GM18505 (cell line): ENCODE results near the gene KLHL22.

ENCODE experiments used
- ATAC-seq: cut with Tn5 transposase; IDR thresholded peaks from one replicate; pipeline ENCODE4 v1.9.1; 2021; ENCODE audit not compliant: unreplicated experiment
- POLR2A ChIP-seq: IDR thresholded peaks from 4 replicates; pipeline ENCODE4 v1.6.1; 2011; ENCODE audit warnings: borderline replicate concordance; ENCODE audit not compliant: insufficient read depth, insufficient read length; ENCODE audit errors: extremely low read depth

The KLHL22 gene

DNA sequence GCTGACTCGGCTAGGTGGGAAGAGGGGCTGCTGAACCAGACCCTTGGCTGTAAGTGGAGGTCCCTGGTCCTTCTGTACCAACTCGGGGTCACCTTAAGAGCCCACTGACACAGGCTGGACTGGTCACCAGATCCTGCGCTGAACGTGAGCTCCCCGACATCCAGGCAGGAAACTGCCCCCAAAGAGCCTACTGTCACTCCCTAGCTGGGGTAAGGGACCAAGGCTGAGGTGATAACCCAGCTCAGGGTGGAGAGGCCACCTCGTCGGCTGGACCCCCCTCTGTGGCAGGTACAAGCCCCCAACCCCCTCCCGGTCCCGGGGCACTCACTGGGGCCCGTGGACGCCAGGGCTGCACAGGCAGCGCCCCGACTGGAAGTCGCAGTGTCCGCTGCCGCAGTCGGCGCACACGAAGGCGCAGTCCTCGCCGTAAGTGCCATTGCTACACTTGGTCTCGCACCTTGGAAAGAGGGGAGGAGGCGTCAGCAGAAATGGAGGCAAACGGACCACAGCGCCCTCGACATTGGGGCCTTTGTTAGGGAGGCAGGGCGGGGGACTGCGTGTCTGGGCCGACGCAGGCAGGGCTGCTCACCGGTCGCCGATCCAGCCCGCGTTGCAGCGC, 65.4 kb downstream of the KLHL22 start:
- no peak for ATAC-seq
- no peak for TF ChIP-seq POLR2A

DNA sequence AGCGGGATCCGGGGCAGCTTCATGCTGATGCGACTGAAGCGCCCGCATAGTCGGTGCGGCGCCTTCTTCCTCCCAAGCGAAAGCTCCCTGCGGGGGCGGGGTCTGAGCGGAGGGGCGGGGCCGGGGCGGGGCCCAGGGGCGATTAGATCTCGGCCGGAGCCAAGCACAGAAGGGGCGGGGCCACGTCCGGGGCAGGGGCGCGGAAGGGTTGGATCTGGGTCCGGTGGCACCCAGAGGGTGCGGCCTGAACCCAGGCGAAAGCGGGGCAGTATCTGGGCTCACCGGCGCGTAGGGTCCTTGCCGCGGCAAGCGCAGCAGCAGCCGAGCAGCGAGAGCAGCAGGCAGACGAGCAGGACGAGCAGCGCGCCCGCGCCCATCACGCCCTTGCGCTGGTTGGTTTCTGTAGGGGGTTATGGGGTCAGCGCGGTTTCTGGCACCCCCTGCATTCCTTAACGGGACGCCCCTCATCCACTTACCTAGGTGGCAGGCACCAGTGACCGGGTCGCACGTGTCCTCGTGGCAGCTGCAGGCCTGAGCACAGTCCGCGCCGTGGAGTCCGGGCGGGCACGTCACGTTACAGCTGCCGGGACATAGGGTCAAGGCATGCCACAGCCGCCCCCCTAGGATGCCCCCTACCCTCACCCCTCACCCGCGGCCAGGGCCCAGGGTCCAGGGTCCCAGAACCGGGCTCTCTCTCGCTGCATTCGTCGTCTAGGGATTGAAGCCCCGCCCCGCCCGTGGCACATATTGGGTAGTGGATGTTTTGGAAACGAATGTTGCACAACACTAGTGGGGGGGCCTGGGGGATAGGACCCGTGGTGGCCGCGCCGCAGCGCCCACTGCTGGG, 66.1 kb downstream of the KLHL22 start:
- ATAC-seq: no peak
- TF ChIP-seq POLR2A: no peak

DNA sequence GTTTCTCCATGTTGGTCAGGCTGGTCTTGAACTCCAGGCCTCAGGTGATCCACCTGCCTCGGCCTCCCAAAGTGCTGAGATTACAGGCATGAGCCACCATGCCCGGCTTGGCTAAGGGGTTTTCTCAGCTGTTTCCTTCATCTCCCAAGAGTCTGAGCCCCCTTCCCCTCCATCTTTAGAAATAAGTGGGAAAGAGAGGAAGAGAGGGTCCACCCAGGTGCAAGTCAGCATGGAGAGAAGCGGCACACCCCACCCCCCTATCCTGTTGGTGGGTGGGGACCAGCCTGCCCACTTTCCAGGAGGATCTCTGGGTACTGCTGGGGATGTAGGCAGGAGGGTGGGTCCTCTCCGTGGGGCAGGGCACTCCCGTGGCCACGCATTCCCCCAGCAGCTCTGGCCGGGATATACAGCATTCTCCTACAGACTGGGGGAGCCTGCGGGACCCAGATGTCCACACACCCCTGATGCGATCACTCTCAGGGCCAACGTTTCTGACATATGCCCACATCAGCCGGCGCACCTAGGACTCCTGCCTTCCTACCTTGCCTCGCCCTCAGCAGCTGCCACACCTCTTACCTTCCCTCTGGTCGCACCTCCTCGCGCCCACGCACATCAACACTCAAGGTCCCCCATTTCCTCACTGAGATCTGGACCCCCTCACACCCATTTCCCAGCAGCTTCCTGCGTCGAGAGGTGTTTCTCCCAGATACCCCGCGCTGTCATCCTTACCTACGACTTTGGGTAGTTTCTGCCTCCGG, 66.9 kb downstream of the KLHL22 start:
- TF ChIP-seq POLR2A: no peak
- ATAC-seq: no peak

DNA sequence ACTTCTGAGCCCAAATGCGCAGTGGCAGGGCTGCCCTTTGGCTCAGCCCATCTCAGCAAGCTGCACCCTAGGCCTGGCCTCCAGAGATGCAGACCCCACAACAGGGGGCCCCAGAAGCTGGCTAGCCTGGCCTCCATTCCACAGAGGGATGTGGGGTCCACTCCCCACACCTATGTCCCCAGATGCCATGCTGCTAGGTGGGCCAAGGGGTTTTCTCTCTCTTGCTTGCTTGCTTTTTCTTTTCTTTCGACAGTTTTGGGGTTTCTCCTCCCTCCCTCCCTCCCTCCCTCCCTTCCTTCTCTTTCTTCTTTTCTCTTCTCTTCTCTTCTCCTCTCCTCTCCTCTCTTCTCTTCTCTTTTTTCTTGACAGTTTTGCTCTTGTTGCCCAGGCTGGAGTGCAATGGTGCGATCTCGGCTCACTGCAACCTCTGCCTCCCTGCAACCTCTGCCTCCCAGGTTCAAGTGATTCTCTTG, 67.6 kb downstream of the KLHL22 start:
- ATAC-seq: no peak
- TF ChIP-seq POLR2A: no peak

DNA sequence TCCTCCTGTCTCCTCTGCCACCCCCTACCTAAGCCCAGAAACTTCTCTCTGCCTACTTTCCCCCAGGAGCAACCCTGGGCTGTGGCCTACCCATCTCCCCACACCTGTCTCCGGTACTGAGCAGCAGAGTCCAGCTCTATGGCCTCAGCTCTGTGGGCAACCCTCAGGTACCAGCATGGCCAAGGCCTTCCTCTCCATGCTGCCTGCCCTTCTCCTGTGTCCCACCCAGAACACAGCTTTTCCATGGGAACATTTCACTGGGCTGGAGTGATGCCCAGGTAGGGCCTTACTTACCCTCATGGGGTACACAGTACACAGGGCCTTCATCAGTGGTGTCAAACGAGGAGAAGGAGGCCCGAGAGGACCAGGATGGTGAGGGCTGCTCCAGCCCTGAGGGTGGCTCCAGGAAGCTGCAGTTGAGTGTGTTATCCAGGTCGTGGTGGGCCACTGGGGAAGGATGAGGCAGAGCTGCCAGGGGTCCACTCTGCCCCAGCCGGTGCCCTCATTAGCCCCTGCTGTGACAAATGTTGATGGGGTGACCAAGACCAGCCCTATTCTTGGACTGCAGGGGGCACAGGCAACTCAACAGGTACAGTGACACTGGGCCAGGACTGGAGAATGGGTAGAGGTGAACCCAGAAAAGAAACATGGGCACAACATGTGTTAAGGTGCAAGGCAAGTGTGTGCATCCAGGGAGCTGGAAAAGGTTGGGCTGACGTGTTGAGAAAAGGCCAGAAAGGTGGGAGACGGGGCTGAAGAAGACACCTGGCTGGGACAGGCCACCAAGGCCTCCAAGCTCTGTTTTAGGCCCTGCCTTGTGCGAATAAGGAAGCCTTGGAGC, 68.3 kb downstream of the KLHL22 start:
- TF ChIP-seq POLR2A: no peak
- no peak for ATAC-seq

DNA sequence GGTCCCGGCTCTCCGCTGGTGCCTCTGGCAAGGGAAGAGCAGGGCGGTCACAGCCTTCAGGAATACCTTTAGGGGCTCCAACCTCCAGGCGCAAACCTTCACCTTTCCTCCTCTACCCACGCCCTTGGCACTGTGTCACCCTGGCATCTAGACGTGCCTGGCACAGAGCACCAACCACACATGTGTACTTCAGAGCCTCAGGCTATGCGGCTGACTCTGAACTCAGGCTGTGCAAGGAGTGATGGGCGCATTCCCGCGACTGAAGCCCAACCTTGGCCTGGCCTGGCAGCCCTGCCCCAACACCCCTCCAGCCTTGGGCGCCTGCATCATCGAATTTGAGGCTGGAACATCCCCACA, 69.4 kb downstream of the KLHL22 start:
- TF ChIP-seq POLR2A: no peak
- ATAC-seq: no peak

DNA sequence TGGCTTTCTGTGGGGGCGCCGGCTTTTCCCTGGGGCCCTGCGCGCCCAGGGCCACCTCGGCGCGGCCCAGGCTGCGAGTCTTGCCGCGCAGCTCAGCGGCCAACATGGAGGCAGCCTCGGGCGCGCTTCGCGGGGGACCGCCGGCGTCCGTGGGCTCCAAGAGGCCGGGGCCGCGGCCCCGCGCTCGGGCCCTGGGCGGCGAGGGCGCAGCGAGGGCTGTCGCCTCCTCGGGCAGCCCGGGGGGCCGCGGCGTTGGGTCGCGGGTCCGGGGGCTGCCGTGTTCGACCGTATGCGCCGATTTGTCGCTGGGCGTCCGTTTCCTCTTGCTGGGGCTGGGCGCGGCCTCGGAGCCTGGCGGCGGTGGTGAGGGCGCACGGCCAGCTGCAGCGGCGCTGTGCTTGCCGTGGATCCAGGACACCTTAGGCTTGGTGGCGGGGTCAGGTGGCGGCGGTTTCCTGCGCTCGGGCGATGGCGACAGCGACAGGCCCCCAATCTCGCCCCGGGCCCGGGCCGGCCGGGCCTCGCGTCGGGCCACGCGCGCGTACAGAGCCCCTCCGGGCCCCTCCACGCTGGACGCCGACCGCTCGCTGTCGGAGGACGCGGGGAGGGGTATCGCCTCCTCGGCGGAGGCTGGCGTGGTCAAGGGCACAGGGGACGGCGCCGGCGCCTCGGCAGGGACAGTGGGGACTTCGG, 69.9 kb downstream of the KLHL22 start:
- no peak for ATAC-seq
- TF ChIP-seq POLR2A: no peak

DNA sequence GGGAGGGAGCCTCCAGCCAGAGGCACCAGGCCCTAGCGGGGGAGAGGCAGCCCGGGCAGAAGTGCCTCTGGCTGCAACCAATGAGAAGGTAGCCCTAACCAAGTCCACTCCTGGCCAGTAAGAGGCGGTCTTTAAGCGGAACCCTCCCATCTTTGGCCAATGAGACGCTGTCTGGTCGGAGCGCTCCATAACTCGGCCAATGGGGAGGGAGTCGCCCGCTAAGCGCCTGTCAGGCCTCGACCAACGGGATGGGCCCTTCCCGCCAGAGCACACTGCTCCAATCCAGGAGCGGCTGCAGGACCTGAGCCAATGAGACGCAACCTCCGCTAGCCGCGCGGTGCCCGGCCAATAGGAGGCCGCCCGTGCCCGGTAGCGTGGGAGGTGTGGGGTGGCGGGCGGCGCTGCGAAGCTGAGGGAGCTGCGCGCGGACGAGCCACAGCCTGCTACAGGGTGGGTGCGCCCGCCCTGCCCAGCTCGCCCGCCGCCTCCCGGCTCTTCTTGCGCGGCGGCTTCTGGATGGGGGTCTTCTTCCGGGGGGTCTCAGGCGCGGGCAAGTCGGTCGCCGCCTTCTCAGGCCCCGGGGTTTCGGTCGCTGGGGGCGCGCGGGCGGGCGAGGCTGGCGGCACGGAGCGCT, 70.5 kb downstream of the KLHL22 start:
- TF ChIP-seq POLR2A: no peak
- no peak for ATAC-seq

DNA sequence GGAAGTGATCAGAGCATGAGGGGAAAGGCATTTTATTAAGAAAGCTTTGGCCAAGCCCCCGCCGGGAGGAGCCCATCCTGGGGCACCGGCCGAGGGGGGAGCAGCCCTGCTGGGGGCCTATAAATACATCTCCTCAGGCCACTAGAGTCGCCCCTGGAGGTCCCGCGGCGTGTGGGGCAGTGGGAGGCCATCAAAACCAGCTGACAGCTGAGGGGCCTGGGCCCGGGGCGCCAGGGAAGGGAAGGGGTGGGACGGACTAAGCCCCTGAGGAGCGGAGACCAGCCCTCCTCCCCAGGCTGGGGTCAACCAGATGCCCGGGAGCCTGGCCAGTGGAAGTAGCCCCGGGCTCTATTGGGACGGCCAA, 71.0 kb downstream of the KLHL22 start:
- no peak for ATAC-seq
- no peak for TF ChIP-seq POLR2A

DNA sequence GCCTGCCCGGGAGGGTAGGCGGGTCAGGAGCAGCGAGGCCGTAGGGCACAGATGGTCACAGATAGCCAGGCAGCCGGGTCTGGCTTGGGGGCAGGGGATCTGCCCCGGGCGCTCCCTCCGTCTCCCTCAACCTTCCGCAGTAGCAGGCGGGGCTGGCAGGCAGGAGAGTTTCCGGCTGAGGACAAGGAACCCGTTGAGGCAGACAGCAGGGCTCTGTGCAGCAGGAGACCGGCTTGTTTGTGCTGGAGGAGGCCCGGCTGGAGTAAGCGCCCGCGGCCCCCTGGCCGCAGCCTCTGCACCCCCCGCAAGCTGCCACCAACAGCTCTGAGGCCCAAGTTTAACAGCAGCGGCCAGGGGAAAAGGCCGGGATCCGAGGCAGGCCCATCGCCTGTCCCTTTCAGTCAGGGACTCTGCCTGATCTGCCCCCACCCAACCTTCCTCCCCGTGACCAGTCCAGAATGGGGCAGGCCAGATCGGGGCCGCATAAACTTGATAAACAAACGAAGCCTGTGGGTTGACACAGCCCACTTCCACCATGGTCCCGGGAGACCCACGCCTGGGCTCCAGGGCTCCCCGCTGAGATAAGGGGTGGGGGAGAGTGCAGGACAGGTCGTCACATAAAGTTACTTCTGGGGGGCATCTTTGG, 71.6 kb downstream of the KLHL22 start:
- ATAC-seq: no peak
- TF ChIP-seq POLR2A: no peak

DNA sequence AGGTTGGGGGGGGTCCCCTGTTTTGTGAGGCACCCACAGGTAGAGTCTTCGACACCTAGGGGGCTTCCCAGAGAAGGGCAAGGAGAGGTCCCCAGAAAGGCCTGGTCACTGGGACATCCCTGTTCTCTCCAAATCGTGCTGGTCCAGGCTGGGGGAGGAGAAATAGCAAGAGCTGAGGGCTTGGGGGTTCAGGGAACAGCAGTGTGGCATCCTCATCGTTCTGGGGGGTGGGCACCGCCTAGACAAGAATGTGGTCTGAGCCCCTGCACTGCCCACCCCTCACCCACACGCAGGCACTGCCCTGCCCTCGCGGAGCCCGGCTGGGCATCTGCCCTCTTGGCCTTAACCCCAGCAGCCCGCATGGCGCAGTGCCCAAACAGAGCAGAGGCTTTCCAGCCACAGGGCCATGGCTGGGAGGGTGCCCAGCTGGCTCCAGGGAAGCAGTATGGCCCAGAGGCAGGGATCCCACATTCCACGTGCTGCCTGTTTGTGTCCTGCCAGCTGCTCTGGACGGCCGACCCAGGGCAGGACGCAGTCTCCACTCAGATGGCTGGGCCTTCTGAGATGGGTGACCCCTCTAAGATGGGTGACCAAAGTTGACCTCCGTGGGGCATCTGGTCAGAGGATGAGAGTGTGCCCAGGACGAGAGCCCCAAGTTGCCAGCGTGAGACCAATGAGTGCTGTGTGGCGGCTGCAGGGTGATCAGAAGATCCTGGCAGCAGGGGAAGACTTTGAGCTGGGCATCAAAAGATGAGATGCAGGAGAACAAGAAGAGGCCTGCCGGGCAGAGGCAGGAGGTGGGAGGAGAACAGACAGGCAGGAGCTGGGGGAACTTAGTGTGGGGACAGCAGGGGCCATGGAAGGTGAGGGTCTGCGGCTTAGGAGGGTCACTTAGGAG, 72.3 kb downstream of the KLHL22 start:
- ATAC-seq: no peak
- no peak for TF ChIP-seq POLR2A
